Measurements from ENCODE around the gene MTRFR.
"Not testable (repeated sequence)": the region's sequence is repeated elsewhere in the genome, so short reads cannot be mapped to it uniquely, and the experiment has no call there.

The MTRFR gene

GRCh38 chr12:123250471-123251383 is 17.5 kb downstream of the MTRFR start:
- TF ChIP-seq GABPA (IDR thresholded peaks at IDR 0.05; ENCODE audit: low read depth) = no peak
- no peak for TF ChIP-seq POLR2AphosphoS5 (IDR thresholded peaks at IDR 0.05; ENCODE audit: low read depth)
- TF ChIP-seq SPI1 (IDR thresholded peaks at IDR 0.05; ENCODE audit: borderline replicate concordance, low read depth) = no peak
- no peak for TF ChIP-seq REST (IDR thresholded peaks at IDR 0.05; ENCODE audit: insufficient replicate concordance, low read depth)
- no peak for TF ChIP-seq CTCF (IDR thresholded peaks at IDR 0.05; ENCODE audit: insufficient read depth, low read length)
- Histone ChIP-seq H3K27ac (replicated peaks) (no peak overlapping the region), H3K4me3 (replicated peaks; ENCODE audit: insufficient read depth, low read length) (no peak overlapping the region), H3K27me3 (ENCODE audit: insufficient read depth, poor library complexity, severe bottlenecking) (no peaks in the 10 kb centered on the region)
- no peak for DNase-seq (ENCODE audit: low read depth in 1 of 2, low spot score in 1 of 2)

- no peak for DNase-seq (ENCODE audit: low read depth in 1 of 2, low spot score in 1 of 2)
- H3K4me3 ChIP-seq (replicated peaks; ENCODE audit: insufficient read depth, low read length) = no peak overlapping the region
- TF ChIP-seq SPI1 (IDR thresholded peaks at IDR 0.05; ENCODE audit: borderline replicate concordance, low read depth) = no peak
- no peak for TF ChIP-seq REST (IDR thresholded peaks at IDR 0.05; ENCODE audit: insufficient replicate concordance, low read depth)
- no peak for TF ChIP-seq GABPA (IDR thresholded peaks at IDR 0.05; ENCODE audit: low read depth)
- no peak for TF ChIP-seq CTCF (IDR thresholded peaks at IDR 0.05; ENCODE audit: insufficient read depth, low read length)
- no peak for TF ChIP-seq POLR2AphosphoS5 (IDR thresholded peaks at IDR 0.05; ENCODE audit: low read depth)
- H3K27ac ChIP-seq (replicated peaks) = no peak overlapping the region
- no peaks in the 10 kb centered on the region for H3K27me3 ChIP-seq (ENCODE audit: insufficient read depth, poor library complexity, severe bottlenecking)
These were observed 18.3 kb downstream of the MTRFR start for GRCh38 chr12:123251403-123252076.

- H3K27me3 ChIP-seq (ENCODE audit: insufficient read depth, poor library complexity, severe bottlenecking); H3K4me3 ChIP-seq (replicated peaks; ENCODE audit: insufficient read depth, low read length); H3K27ac ChIP-seq (replicated peaks); DNase-seq (ENCODE audit: low read depth in 1 of 2, low spot score in 1 of 2): not testable (repeated sequence)
These were observed 19.1 kb downstream of the MTRFR start for GRCh38 chr12:123252365-123252764.

- Histone ChIP-seq H3K4me3 (replicated peaks; ENCODE audit: insufficient read depth, low read length) (no peak overlapping the region), H3K27ac (replicated peaks) (no peak overlapping the region), H3K27me3 (ENCODE audit: insufficient read depth, poor library complexity, severe bottlenecking) (no peaks in the 10 kb centered on the region)
- no peak for TF ChIP-seq REST (IDR thresholded peaks at IDR 0.05; ENCODE audit: insufficient replicate concordance, low read depth)
- no peak for DNase-seq (ENCODE audit: low read depth in 1 of 2, low spot score in 1 of 2)
These were observed 20.6 kb downstream of the MTRFR start for GRCh38 chr12:123253641-123254459.
